Measurements from ENCODE around the gene RPP21.

Gene RPP21

DNA sequence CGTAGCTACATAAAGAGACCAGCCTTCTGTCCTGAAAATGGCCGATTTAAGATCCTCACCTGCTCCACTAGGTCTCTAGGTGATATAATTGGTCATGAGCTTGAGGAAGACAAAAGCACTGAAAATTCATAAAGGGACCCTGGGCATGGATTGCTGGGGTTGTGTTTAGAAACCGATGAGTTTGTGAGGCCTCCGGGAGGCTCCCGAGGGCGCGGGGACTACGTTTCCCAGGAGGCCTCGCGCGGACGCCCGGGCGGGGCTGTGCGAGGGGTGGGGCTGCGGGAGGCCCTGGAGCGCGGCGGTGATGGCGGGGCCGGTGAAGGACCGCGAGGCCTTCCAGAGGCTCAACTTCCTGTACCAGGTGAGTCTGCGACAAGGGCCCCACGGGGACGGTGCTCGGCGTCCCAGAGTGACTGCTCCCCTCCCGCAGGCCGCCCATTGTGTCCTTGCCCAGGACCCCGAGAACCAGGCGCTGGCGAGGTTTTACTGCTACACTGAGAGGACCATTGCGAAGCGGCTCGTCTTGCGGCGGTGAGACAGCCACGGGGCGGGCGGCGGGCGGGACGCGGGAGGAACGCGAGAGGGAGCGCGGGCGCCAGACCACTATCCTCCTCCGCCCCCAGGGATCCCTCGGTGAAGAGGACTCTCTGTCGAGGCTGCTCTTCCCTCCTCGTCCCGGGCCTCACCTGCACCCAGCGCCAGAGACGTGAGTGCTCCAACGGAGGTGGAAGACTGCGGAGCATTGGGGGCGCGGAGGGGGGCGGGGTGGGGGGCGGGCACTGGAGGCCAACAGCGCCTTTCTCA lies at the start of gene RPP21:
Gene RPP21 (plus strand): TSS at position 289 of the 804 bp plus-strand sequence. CDS start 16 bp downstream, at position 305.
- peak; percentile 76 for DNase-seq

DNA sequence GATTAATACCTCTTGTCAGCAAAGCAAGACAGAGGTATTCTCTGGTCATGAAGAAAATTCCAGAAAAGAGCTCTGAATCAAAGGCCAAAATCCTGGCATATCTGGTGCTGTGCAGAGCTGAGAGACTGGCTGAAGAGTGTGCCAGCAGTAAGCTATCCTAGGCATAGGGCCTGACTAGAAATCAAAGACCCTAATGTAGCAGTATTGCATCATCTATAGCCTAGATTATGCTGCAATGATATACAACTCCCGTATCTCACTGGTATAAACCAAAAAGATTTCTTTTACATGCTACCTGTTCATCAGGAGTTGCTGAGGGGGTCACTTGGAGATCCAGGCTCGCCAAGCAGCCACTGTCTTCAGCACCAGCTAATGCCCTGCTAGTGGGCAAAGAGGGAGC lies 49.1 kb upstream of the RPP21 start:
- no peak for DNase-seq

DNA sequence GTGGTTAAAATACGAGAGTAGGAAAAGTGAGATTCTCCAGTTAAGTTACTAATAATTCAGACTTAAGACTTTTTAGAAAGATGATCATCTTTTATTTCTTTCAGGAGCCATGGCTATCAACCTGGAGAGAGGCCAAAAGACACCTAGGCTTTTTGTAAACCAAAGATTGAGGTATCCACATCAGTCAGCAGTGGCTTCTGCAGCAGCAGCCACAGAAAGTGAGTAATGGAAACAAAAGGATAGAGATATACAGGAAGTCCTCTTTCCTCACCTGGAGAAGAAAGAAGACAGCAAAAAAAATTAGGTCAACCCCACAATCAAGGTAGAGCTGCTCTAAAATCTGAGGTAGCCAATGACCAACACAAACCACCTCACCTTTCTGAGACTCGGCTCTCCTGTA lies 41.0 kb upstream of the RPP21 start:
- DNase-seq: no peak

DNA sequence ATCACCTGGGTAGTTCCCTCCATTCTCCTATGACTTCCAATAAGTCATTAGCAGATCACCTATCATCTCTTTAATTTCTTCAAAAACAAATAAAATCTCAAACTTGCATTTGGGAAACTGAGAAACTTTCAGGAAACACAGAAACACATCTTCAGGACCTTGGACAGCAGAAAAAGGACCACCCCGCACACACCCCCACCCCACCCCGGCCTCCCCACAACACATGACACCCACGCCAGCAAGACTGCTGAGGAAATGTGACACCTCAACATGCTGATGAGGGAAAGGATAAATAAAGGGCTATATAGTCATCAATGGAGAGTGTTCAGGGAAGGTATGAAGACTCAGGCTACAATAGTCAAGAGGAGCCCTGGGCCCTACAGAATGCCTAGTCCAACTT lies 33.9 kb upstream of the RPP21 start:
- DNase-seq: no peak

DNA sequence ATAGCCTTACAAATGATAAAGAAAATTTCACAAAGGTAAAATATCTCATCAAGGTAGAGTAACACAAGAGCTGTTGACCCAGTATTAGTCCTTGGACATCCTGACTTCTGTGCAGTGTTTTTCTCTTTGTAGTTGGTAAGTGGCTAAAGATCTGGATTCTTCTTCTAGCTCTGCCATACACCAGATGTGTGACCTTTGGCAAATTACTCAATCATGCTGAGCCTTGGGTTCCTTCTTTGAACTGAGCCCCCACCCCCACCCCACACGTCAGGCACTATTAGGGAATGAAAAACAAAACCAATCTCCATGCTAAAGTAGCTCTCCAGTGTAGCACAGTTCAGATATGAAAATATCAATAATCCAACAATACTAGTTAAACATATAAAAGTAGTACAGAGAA lies 33.3 kb upstream of the RPP21 start:
- DNase-seq: no peak

DNA sequence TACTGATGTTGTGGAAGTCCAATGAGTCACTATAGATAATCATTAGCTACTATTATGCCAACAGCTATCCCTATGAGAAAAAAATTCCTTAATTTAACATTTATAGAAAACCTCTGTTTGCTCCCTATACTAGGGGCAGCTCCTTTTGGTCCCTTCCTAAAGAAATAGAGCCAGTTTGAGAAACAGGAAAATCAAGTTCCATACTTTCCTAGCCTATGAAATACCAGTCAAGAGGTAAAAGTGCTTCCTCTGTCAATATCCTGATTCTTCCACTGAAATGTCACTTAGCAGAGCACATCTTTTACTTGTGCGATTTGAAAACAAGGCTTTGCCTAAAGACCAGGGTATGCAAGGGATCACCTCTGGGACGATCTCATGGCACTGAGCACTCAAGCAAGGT lies 32.7 kb upstream of the RPP21 start:
- no peak for DNase-seq

DNA sequence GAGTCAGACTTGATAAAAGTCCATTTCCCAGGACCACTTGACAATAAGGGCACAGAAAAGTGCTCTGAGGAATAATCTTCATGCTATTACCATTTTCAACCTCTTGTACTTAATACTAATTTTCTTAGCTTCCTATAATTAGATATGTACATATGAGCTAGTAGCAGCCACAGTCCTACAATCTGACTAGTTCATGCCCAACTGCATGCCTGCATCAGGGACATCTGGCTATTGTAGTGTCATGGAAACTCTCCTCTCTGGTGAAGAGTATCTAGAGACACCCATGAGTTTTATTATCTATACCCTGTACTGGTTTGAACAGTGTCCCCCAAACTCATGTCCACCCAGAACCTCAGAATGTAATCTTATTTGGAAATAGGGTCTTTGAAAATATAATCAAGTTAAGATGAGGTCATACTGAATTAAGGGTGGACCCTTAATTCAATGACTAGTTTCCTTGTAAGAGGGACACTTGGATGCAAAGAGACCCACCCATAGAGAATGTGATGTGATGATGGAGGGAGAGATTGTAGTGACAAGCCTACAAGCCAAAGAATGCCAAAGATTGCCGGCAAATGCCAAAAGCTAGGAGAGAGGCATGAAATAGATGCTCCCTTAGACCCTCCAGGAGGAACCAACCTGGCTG lies 32.2 kb upstream of the RPP21 start:
- DNase-seq: no peak

DNA sequence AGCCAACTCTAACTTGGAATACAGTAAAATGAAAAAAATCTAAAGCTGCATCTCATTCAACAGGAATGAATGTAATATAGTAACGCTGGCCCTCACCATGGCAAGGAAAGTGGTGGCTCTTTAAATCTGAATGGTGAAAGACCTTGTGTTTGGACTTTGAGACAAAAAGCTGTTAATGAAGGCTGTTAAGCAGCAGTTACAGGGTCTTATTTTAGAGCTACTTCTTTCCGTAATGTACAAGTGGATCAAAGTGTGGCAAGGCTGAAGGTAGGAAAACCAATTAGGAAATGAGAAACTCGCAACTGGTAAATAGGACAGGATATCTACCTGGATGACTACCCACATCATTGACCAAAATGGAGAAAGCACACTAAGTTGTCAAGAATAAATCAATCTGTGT lies 29.8 kb upstream of the RPP21 start:
- DNase-seq: no peak

DNA sequence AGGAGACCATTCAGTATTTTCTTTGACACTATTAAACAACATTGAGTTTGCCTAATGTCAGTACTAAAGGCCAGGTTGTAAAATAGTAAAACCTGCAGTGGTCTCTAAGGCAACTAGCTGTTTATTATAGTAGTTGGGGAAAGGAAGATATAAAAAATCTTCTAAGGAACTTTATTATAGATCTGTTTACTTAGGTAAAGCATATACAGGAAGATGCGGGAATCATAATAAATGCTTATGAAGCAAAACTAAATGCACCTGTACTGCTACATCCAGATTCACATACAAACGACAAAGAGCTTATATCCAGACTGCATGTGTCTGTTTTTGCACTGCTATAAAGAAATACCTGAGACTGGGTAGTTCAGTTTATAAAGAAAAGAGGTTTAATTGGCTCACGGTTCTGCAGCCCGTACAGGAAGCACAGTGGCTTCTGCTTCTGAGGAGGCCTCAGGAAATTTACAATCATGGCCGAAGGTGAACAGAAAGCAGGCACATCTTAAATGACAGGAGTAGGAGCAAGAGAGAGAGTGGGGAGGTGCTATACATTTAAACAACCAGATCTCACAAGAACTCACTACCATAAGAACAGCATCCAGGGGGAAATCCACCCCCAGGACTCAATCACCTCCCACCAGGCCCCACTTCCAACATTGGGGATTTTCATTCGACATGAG lies 26.9 kb upstream of the RPP21 start:
- no peak for DNase-seq

DNA sequence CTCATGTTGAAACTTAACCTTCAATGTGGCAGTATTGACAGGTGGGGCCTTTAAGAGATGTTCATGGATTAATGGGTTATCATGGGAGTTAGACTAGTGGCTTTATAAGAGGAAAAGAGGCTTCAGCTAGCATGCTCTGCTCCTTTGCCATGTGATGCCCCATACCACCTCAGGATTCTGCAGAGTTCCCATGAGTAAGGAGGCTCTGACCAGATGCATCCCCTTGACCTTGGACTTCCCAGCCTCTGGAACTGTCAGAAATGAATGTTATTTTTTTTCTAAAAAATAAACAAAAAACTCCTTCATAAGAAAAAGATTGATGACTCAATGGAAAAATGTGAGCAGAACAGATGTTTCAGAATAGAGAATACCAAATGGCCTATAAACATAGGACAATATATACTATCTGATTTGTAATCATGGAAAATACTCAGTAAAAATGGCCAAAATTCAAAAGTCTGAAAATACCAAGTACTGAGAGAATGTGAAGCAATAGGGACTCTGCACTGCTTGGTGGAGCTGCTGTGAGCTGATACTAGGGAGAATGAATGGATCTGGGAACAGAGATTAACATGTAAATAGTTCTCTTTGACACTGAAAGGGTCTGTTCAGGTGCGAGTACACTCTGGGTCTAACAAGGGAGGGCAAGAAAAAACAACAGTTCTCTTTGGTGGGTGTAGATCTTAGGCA lies 25.7 kb upstream of the RPP21 start:
- DNase-seq: no peak

DNA sequence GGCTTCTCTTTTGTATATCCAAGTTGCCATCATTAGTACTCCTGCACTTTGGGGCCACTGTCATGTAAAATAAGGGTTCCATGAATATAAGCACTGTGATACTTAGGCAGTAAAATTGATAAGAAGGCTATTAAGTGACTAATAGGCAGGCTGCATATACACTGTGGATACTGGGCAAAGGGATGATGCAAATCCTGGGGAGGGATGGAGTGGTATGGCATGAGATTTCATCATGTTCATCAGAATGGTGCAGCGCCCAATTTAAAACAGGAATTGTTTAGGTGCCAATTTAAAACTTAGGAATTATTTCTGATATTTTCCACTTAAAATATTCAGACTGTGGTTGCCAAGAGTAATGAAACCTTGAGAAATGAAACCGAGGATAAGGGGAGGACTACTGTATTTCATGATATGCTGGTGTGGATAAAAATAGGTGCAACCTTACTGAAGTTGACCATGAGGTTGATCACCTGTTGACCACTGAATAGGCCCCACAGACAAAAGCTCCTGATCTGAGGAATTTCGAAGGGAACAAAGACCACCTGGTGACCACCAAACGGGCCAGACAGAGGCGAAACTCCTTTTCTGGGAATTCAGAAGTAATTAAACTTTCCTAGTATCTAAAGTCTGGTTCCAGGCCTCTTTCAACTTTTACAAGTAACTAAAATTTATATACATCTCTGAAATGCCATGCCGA lies 23.1 kb upstream of the RPP21 start:
- DNase-seq: no peak

DNA sequence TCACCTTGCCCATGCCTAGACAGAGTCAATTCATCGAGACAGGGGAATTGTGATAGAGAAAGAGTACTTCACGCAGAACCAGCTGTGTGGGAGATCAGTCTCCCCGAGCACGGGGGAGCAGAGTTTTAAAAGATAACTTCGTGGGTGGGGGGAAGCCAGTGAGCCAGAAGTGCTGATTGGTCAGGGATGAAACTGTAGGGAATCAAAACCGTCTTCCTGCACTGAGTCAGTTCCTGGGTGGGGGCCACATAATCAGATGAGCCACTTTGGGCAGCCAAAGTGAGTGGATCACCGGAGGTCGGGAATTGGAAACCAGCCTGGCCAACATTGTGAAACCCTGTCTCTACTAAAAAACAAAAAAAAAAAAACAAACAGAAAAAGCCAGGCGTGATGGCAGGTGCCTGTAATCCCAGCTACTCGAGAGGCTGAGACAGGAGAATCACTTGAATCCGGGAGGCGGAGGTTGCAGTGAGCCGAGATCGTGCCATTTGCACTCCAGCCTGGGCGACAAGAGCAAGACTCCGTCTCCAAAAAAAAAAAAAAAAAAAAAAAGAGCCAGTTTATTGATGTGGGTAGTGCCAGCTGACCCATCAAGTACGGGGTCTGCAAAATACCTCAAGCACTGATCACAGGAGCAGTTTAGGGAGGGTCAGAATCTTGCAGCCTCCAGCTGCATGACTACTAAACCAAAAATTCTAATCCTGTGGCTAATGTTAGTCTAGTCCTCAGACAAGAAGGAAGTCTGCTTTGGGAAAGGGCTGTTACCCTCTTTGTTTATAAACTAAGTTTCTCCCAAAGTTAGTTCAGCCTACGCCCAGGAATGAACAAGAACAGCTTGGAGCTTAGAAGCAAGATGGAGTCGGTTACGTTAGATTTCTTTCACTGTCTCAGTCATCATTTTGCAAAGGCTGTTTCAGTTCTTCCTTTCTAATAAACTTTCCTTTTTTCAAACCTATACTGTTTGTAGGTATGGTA lies 22.1 kb upstream of the RPP21 start:
- DNase-seq: no peak

DNA sequence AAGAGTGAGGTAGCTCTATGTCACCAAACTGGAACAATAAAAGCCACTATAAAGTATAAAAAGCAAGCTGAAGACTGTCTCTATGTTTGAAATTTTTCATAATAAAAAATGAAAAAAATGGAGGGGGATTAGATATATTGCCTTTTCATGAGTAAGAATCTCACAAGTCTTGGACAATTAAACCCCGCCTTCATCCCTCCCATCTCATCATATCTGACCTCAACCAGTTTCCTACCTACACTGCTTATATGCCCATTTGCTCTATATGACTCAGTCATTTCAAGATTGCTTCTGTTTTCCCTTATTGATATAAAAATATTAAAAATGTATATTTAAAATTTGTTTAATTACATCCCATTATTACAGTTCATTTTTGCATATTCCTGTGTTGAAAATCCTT lies 21.1 kb upstream of the RPP21 start:
- no peak for DNase-seq

DNA sequence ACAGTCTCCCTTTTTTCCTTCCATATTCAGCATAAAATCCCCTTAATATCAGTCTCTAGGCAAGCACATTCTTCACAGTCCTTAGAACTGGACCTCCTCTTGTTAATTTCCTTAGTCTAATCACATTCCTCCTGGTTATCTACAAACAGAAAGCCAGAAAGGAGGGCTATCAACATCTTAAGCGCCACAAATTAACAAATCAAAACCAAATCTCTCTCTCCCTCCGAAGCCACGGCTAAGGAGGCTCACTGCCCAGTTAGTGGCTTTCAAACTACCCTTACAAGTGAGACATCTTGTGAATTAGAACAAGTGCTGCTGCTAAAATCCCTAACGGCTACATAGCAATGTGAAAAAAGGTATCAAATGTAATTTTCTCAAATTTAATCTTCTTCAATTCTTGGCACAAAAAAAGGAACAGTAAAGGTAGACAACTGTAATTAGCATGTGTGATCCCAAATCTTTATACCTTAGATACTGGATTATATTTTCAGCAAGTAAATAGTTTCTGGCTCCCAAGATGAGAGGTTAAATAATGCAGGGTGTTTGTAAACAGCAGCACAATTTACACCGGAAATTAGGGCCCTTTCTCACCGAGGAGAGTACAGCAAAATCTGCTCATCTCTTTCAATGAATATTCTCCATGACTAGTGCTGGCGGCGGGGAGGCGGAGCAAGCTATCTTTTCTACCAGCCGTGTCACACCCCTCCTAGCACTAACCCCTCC lies 19.6 kb upstream of the RPP21 start:
- no peak for DNase-seq

DNA sequence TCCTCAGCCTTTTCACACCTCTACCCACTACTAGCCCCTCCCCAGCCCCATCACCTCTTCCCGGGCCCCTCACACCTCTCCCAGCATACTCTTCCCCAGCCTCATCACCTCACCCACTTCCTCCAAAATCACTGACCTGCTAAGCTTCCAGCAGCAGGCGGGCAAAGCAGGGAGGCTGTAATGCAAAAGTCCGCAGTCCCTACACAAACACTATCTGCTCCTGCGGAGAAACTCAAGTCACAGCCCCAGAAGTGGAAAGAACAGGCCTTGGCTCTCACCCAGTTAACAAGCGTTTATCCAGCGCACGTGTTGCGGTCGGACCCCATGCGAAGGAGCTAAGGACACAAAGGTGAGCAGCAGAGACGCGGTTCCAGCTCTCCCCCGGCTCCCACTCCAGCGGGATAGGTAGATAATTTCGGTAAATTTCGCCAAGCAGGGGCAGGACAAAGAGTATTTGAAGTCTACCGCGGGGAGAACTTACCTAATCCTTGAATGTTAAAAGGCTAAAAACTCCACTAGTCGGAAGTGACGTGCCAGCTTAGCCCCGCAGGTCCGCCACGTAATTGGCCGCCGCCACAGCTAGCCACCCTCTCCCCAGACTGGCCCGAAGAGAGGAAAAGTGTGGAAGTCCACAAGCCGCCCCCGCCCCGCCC lies 19.0 kb upstream of the RPP21 start:
- no peak for DNase-seq

DNA sequence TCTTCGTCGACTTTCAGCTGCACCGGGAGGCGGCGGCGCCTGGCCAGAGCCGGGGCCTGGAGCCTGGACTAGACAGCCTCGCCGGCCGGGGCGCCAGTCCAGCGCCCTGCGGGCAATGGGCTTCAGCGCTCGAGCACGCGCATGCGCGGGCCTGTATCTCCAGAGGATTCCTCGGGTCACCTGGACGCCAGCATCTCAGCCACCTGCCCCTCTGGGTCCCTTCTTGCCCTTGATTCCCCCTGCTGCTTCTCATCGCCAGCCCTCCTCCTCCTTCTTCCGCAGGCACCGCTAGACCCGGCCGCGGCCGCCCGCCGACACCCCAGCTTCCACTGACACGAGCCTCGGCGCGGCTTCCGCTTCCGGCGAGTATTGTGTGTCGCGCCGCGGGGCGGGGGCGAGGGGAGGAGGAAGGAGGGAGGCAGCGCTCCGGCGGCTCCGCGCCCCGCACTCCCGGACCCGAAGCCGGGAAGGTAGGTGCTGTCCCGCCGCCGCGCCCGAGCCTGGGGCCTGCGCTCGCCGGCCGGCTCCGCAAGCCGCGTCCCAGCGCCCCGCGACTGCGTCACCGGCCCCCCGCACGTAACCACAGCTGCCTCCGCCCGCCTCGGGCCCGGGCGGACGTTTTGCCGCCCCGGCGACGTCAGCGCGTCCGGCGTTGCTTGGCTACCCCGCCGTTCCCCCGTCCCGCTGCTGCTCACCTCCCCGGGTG lies 18.3 kb upstream of the RPP21 start, which contains the start of gene TRIM39:
Gene TRIM39 (plus strand): TSS at position 402 of the 706 bp plus-strand sequence. CDS start 2,391 bp downstream, outside the sequence.
- DNase-seq: peak; percentile 71

DNA sequence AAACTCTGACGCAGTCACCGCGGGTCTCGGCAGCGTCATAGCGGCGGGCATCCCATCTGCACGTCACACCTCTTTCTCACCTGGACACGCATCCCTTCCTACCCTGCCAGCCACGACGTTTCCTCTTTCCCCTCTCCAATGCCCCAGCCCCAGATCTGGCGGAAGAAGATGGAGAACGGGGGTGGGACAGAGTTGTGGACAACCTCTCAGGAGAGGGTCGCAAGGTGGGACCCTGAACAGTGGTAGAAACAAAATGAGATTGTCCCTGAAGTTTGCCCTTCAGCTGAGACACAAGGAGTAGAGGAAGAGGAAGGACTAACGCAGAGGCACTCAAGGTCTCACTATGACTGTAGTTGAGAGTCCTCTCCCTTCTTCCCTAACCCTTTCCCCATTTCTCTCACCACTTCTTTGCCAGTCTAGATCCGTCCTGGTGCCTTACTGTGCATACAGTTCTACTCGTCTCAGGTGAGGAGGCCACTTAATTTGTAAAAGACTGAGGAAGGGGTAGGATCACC lies 17.7 kb upstream of the RPP21 start:
- no peak for DNase-seq

DNA sequence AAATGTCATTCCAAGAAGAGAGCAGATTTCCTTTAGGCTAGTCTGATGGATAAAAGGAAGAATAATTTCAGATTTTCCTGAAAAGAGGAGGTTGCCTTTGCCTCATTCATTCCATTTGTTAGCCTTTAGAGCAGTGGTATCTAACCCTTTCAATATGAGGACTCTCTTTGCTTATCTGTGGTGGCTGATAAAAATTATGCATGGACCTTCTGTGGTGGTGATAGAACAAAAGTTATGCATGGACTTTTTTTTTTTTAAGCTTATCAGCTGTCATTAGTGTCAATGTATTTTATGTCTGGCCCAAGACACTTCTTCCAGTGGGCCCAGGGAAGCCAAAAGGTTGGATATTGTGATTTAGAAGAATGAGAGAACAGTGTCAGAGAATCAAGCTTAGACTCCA lies 16.6 kb upstream of the RPP21 start:
- no peak for DNase-seq

DNA sequence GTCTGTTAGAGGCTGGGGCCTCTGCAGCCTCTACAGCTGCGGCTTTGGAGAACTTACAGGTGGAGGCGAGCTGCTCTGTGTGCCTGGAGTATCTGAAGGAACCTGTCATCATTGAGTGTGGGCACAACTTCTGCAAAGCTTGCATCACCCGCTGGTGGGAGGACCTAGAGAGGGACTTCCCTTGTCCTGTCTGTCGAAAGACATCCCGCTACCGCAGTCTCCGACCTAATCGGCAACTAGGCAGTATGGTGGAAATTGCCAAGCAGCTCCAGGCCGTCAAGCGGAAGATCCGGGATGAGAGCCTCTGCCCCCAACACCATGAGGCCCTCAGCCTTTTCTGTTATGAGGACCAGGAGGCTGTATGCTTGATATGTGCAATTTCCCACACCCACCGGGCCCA lies 15.6 kb upstream of the RPP21 start:
- DNase-seq: no peak
